LNCaP clone FGC (cell line): Measurements from ENCODE around the gene CHST15.

Source experiments
- DNase-seq: peaks from one replicate; pipeline ENCODE4 v3.0.0-alpha.2; 2011; ENCODE audit warnings: low read depth
- H3K4me3 ChIP-seq: 2 replicates; pipeline ENCODE4 v1.5.1; 2011; ENCODE audit warnings: mild to moderate bottlenecking, low read depth, low read length, control low read depth
- CTCF ChIP-seq: IDR thresholded peaks from 2 replicates; pipeline ENCODE4 v1.5.1; 2012; ENCODE audit warnings: mild to moderate bottlenecking; ENCODE audit not compliant: control insufficient read depth, insufficient read depth; ENCODE audit errors: extremely low read depth

Gene CHST15

DNA sequence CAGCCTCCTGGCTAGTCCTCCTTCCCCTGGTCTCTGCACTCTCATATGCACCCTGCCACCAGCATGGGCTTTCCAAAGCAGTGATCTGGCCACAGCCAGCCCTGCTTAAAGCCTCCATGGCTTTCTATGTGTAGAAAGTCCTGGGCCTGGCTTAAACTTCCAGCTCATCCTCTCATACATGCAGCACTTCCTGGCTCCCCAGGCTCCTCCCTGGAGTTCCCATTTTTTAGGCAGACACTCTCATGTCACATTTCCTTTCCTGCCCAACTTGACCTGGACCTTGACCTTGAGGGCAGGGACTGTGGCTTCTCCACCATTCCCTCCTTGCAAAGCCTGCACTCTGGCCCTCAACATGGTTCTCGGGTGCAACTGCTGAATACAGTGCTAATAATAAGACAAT, 79.5 kb downstream of the CHST15 start:
- no peak for TF ChIP-seq CTCF
- DNase-seq, result no peak
- no peak overlapping the region for H3K4me3 ChIP-seq

DNA sequence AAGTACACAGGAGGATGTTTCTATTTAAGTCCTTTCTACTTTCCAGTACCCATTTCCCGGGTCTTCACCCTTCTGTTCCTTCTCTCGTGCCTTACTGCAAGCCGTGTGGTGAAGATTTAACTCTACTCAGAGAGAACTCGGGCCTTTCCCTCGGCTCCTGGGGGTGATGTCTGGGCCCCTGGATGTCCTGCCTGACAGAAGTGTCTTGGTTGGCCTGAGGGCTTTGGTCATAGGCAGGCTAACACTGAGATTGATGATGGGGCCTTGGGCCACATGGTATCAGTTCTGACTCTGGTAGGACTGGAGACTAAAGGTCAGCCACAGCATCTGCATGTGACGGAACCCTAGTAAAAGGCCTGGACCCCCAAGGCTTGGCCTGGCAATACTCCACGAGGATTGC, 80.4 kb downstream of the CHST15 start:
- TF ChIP-seq CTCF, result no peak
- H3K4me3 ChIP-seq, result no peak overlapping the region

GRCh38 chr10:124012583-124012982, 80.8 kb downstream of the CHST15 start:
- TF ChIP-seq CTCF, result no peak
- no peak for DNase-seq
- no peak overlapping the region for H3K4me3 ChIP-seq

More for the DNA sequence above, 80.4 kb downstream of the CHST15 start:
- DNase-seq, result no peak

DNA sequence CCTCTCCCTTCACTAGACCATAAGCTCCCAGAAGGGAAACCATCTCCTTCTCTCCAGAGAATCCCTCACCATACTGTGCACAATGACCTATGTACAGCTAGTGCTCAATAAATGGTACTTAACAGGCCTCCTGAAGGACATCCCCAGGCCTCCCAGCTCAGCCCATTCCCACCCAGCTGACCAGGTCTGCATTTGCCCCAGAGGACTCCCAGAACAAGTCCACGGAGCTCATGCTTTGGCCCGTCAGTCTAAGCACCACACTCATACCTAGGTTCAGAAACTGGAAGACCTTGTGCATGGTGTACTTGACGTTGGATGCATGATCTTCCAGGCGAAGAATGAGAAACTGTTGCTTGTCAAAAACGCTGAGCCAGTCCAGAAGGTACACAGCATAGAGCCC, 81.3 kb downstream of the CHST15 start:
- TF ChIP-seq CTCF, result no peak
- no peak for DNase-seq
- H3K4me3 ChIP-seq, result no peak overlapping the region

GRCh38 chr10:124011464-124011863, 81.9 kb downstream of the CHST15 start:
- H3K4me3 ChIP-seq, result no peak overlapping the region
- DNase-seq, result no peak
- no peak for TF ChIP-seq CTCF

DNA sequence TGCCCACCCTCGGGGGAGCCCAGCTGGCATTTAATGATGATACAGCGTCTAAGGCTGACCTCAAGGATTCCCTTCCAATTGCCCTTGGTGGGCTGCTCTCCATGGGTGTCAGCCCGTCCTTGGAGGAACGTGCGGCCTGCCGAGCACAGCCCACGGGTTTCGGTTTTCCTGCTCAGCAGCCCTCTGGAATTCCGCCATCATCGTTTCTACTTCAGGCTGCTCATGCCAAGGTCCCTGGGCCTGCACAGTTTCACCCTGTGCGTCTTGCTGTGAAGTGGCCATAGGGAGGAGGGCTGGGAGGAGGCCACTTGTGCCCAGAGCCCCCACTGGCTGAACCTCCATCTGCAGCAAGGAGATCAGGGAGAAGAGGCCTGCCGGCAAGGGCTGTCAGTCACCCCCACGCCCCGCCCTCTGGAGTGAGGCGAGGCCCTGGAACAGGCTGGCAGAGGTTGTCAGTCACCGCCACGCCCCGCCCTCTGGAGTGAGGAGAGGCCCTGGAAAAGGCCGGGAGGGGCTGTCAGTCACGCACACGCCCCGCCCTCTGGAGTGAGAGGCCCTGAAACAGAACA, 82.8 kb downstream of the CHST15 start:
- no peak for TF ChIP-seq CTCF
- DNase-seq, result no peak
- H3K4me3 ChIP-seq, result no peak overlapping the region

GRCh38 chr10:124010024-124010423, 83.4 kb downstream of the CHST15 start:
- no peak for TF ChIP-seq CTCF
- DNase-seq, result no peak
- H3K4me3 ChIP-seq, result no peak overlapping the region
